Activated T-helper 2 cell treated with anti-CD3 and anti-CD28 coated beads, Interferon-gamma antibody, Interleukin-2, Interleukin-4, amounts not matched to agents 10 μg/mL and 5 μg/mL and 100 μg/mL, durations not matched to agents 14 hours and 24 hours and 36 hours (primary cell): Measurements from ENCODE around the gene AGPAT4. TPM values are rescaled to one million over a fixed set of nuclear protein-coding genes. Genes with fewer than 3 reads are reported as not detected.

Source experiments
- DNase-seq: peaks from one replicate; pipeline ENCODE4 v3.0.0; 2021; ENCODE audit warnings: low spot score
- H3K27ac Mint-ChIP-seq: one replicate; pipeline ENCODE4 v1.8.0; 2021; ENCODE audit warnings: mixed read lengths
- H3K27me3 Mint-ChIP-seq: one replicate; pipeline ENCODE4 v1.8.0; 2021; ENCODE audit warnings: low read depth, mixed read lengths
- H3K36me3 Mint-ChIP-seq: one replicate; pipeline ENCODE4 v1.8.0; 2021; ENCODE audit warnings: low read depth, mixed read lengths
- H3K4me1 Mint-ChIP-seq: one replicate; pipeline ENCODE4 v1.8.0; 2021; ENCODE audit warnings: low read depth, mixed read lengths
- H3K4me3 Mint-ChIP-seq: one replicate; pipeline ENCODE4 v1.8.0; 2021; ENCODE audit warnings: low read depth, mild to moderate bottlenecking, moderate library complexity, mixed read lengths
- H3K9me3 Mint-ChIP-seq: one replicate; pipeline ENCODE4 v1.8.0; 2021; ENCODE audit warnings: mixed read lengths
- intact Hi-C: fragments of 100-400 bp; cut with micrococcal nuclease; formaldehyde crosslinking; loops from one replicate; pipeline ENCODE4 v1.15.1; 2023
- total RNA-seq: library from RNA; stranded (reverse); gene quantifications from 2 replicates; pipeline ENCODE4 v1.2.3, GENCODE V29; 2022

The AGPAT4 gene
- total RNA-seq, 1 donor from 2014 or later, result 7.3 TPM

GRCh38 chr6:161302949-161303348 is 29.1 kb upstream of the AGPAT4 start:
- H3K4me3 Mint-ChIP-seq, result no peak overlapping the region
- intact Hi-C loops, result no loop called here
- H3K27ac Mint-ChIP-seq, result no peak overlapping the region
- no peaks in the 10 kb centered on the region for H3K27me3 Mint-ChIP-seq
- no peaks in the 10 kb centered on the region for H3K36me3 Mint-ChIP-seq
- no peak for DNase-seq
- H3K9me3 Mint-ChIP-seq, result no peaks in the 10 kb centered on the region
- H3K4me1 Mint-ChIP-seq, result no peaks in the 10 kb centered on the region

GRCh38 chr6:161301338-161301737 is 27.5 kb upstream of the AGPAT4 start:
- intact Hi-C loops, result no loop called here
- H3K27me3 Mint-ChIP-seq, result peaks cover 3% of the 10 kb centered on the region
- no peaks in the 10 kb centered on the region for H3K36me3 Mint-ChIP-seq
- H3K4me3 Mint-ChIP-seq, result no peak overlapping the region
- no peak overlapping the region for H3K27ac Mint-ChIP-seq
- DNase-seq, result no peak
- H3K9me3 Mint-ChIP-seq, result no peaks in the 10 kb centered on the region
- no peaks in the 10 kb centered on the region for H3K4me1 Mint-ChIP-seq

GRCh38 chr6:161300823-161301222 is 27.0 kb upstream of the AGPAT4 start:
- H3K4me1 Mint-ChIP-seq, result no peaks in the 10 kb centered on the region

GRCh38 chr6:161299726-161300125 is 25.9 kb upstream of the AGPAT4 start:
- no peak for DNase-seq
- no peak overlapping the region for H3K4me3 Mint-ChIP-seq
- intact Hi-C loops, result no loop called here
- H3K27me3 Mint-ChIP-seq, result peaks cover 10% of the 10 kb centered on the region
- no peaks in the 10 kb centered on the region for H3K36me3 Mint-ChIP-seq
- H3K27ac Mint-ChIP-seq, result no peak overlapping the region
- H3K9me3 Mint-ChIP-seq, result no peaks in the 10 kb centered on the region
- no peaks in the 10 kb centered on the region for H3K4me1 Mint-ChIP-seq

More at GRCh38 chr6:161300823-161301222, 27.0 kb upstream of the AGPAT4 start:
- no peak overlapping the region for H3K4me3 Mint-ChIP-seq
- DNase-seq, result no peak
- H3K27ac Mint-ChIP-seq, result no peak overlapping the region
- no peaks in the 10 kb centered on the region for H3K9me3 Mint-ChIP-seq
- intact Hi-C loops, result no loop called here
- no peaks in the 10 kb centered on the region for H3K36me3 Mint-ChIP-seq
- H3K27me3 Mint-ChIP-seq, result peaks cover 7% of the 10 kb centered on the region

GRCh38 chr6:161295784-161296183 is 21.9 kb upstream of the AGPAT4 start:
- Mint-ChIP-seq H3K27me3 (peaks cover 10% of the 10 kb centered on the region), H3K36me3 (no peaks in the 10 kb centered on the region), H3K4me1 (no peaks in the 10 kb centered on the region), H3K27ac (no peak overlapping the region), H3K4me3 (no peak overlapping the region), H3K9me3 (no peaks in the 10 kb centered on the region)
- DNase-seq, result no peak
- intact Hi-C loops, result no loop called here

- no peaks in the 10 kb centered on the region for H3K9me3 Mint-ChIP-seq
- H3K4me3 Mint-ChIP-seq, result no peak overlapping the region
- DNase-seq, result no peak
- no peaks in the 10 kb centered on the region for H3K36me3 Mint-ChIP-seq
- H3K27ac Mint-ChIP-seq, result no peak overlapping the region
- H3K27me3 Mint-ChIP-seq, result peaks cover 10% of the 10 kb centered on the region
- no peaks in the 10 kb centered on the region for H3K4me1 Mint-ChIP-seq
- intact Hi-C loops, result no loop called here
These were observed 18.9 kb upstream of the AGPAT4 start for GRCh38 chr6:161292650-161293281.

GRCh38 chr6:161292145-161292544 is 18.3 kb upstream of the AGPAT4 start:
- peaks cover 10% of the 10 kb centered on the region for H3K27me3 Mint-ChIP-seq
- H3K27ac Mint-ChIP-seq, result no peak overlapping the region
- H3K4me1 Mint-ChIP-seq, result peaks cover under 1% of the 10 kb centered on the region
- no peak for DNase-seq
- H3K4me3 Mint-ChIP-seq, result no peak overlapping the region
- H3K36me3 Mint-ChIP-seq, result no peaks in the 10 kb centered on the region
- intact Hi-C loops, result no loop called here
- no peaks in the 10 kb centered on the region for H3K9me3 Mint-ChIP-seq

GRCh38 chr6:161290751-161291150 is 16.9 kb upstream of the AGPAT4 start:
- H3K4me3 Mint-ChIP-seq, result no peak overlapping the region
- no peak overlapping the region for H3K27ac Mint-ChIP-seq
- peaks cover 8% of the 10 kb centered on the region for H3K27me3 Mint-ChIP-seq
- peaks cover 3% of the 10 kb centered on the region for H3K4me1 Mint-ChIP-seq
- no peak for DNase-seq
- H3K9me3 Mint-ChIP-seq, result no peaks in the 10 kb centered on the region
- no peaks in the 10 kb centered on the region for H3K36me3 Mint-ChIP-seq
- intact Hi-C loops, result no loop called here

GRCh38 chr6:161284653-161285052 is 10.8 kb upstream of the AGPAT4 start:
- peaks cover 24% of the 10 kb centered on the region for H3K27me3 Mint-ChIP-seq
- no peak overlapping the region for H3K4me3 Mint-ChIP-seq
- H3K36me3 Mint-ChIP-seq, result no peaks in the 10 kb centered on the region
- no peak overlapping the region for H3K27ac Mint-ChIP-seq
- no peak for DNase-seq
- intact Hi-C loops, result no loop called here
- peaks cover 9% of the 10 kb centered on the region for H3K9me3 Mint-ChIP-seq
- H3K4me1 Mint-ChIP-seq, result peaks cover 6% of the 10 kb centered on the region

GRCh38 chr6:161281092-161281491 is 7.2 kb upstream of the AGPAT4 start:
- no peak overlapping the region for H3K27ac Mint-ChIP-seq
- peaks cover 9% of the 10 kb centered on the region for H3K9me3 Mint-ChIP-seq
- intact Hi-C loops, result no loop called here
- no peak for DNase-seq
- peaks cover 3% of the 10 kb centered on the region for H3K4me1 Mint-ChIP-seq
- H3K4me3 Mint-ChIP-seq, result no peak overlapping the region
- no peaks in the 10 kb centered on the region for H3K36me3 Mint-ChIP-seq
- H3K27me3 Mint-ChIP-seq, result peaks cover 27% of the 10 kb centered on the region

GRCh38 chr6:161279677-161280415 is 6.0 kb upstream of the AGPAT4 start:
- Mint-ChIP-seq H3K4me1 (peaks cover 4% of the 10 kb centered on the region), H3K9me3 (peaks cover 9% of the 10 kb centered on the region), H3K4me3 (no peak overlapping the region), H3K27ac (no peak overlapping the region), H3K36me3 (no peaks in the 10 kb centered on the region), H3K27me3 (peaks cover 30% of the 10 kb centered on the region)
- DNase-seq, result no peak
- intact Hi-C loops, result no loop called here

GRCh38 chr6:161276605-161277155 is 2.8 kb upstream of the AGPAT4 start:
- Mint-ChIP-seq H3K27me3 (peaks cover 26% of the 10 kb centered on the region), H3K9me3 (peaks cover 9% of the 10 kb centered on the region), H3K27ac (no peak overlapping the region), H3K4me1 (peaks cover 20% of the 10 kb centered on the region), H3K36me3 (no peaks in the 10 kb centered on the region), H3K4me3 (no peak overlapping the region)
- intact Hi-C loops, result no loop called here
- DNase-seq, result no peak

- Mint-ChIP-seq H3K36me3 (peaks cover 6% of the 10 kb centered on the region), H3K4me3 (no peak overlapping the region)
- intact Hi-C loops, result loop anchor here (1.0 to 5.0 kb wide), 3 partner anchors 39 to 188 kb away; no protein-coding TSS in a partner anchor
These were observed 1.0 kb upstream of the AGPAT4 start for GRCh38 chr6:161274898-161275297.

More at GRCh38 chr6:161274898-161275297, 1.0 kb upstream of the AGPAT4 start:
- Mint-ChIP-seq H3K27ac (no peak overlapping the region), H3K9me3 (no peaks in the 10 kb centered on the region), H3K27me3 (peaks cover 14% of the 10 kb centered on the region), H3K4me1 (peaks cover 28% of the 10 kb centered on the region)
- no peak for DNase-seq
